GM19372 (cell line): Measurements from ENCODE around the gene APP.

ENCODE experiments used
- ATAC-seq: cut with Tn5 transposase; IDR thresholded peaks from one replicate; pipeline ENCODE4 v1.9.1; 2021; ENCODE audit warnings: mild to moderate bottlenecking, low read depth, moderate library complexity; ENCODE audit not compliant: unreplicated experiment

APP gene

GRCh38 chr21:25960402-25960801 lies 210.2 kb downstream of the APP start:
- no peak for ATAC-seq

GRCh38 chr21:25959799-25960198 lies 210.8 kb downstream of the APP start:
- ATAC-seq: no peak

DNA sequence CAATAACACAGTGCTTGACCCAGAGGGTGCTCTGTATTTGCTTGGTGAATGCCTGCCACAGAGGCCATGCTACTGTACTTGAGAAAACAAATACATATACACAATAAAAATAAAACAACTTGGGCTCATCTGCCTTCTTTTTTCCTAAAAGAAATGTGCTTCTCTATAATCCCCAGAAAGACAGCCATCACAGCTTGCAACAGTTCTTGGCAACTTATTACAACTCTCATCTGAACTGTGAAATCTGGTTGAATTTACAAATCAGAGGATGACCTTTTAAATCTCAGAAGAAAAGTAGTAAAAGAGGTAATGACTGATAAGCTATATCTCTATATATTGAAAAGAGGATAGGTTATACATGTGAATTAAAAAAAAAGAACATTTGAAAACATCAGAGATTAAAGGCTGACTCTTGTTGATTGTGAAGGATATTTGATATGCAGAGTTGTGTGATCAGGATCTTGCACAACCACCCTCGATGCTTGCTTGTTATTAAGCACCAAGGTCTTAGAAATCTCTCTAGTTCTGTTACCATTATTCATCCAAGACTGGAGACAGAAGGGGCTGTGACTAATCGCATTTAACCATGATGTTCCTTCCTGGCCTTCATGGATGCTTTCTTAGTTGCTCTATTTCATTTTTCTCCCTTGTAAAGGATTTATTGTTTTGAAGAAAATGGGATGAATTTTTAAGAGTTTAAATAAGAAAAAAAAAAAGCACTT lies 213.4 kb downstream of the APP start:
- no peak for ATAC-seq

GRCh38 chr21:25955646-25956045 lies 214.9 kb downstream of the APP start:
- ATAC-seq: no peak

GRCh38 chr21:25953659-25954058 lies 216.9 kb downstream of the APP start:
- ATAC-seq: no peak

DNA sequence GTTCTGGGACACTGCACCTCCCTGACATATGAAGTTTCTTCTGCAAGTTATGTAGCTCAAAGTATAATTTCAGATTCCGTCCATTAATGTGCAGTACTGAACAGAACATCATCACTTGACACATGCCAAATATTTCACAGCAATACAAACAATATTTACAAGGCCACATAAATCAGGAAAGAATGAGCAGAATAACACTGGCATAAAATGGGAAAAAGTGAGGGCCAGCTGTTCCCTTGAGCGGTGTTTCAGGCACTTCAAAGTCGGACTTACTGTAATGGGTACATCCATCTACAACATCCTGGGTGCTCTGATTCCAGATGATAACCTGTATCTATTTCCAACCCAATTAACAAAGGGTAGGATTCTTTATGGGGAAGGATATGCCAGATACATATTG lies 217.4 kb downstream of the APP start:
- ATAC-seq: no peak

- ATAC-seq: no peak
These were observed 218.3 kb downstream of the APP start for GRCh38 chr21:25952306-25952705.

GRCh38 chr21:25949701-25950100 lies 220.9 kb downstream of the APP start:
- ATAC-seq: no peak

DNA sequence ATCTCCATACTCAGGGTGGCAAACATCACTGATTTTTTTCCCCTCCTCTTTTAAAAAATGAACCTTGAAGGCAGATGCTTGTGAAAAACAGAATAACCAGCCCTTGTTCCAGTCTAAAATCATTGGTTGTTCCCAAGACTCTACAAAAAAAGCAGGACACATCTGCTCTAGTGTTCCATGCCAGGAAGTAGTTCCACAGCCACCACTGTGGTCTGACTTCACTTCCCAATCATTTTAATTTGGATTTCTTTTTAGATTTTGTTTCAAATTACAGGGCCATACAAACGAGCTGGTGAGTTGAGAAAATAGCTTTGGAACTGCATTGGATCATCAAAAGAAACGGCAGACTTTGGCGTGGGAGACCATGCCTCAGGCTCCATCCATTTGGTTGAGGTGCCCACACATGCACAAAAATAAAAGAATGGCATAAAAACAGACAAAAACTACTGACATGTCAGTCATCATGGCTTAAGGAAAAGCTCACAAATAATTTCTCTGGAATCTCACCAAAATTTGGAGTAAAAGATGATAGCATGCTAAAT lies 225.8 kb downstream of the APP start:
- ATAC-seq: no peak

- ATAC-seq: no peak
These were observed 226.5 kb downstream of the APP start for GRCh38 chr21:25944082-25944481.

DNA sequence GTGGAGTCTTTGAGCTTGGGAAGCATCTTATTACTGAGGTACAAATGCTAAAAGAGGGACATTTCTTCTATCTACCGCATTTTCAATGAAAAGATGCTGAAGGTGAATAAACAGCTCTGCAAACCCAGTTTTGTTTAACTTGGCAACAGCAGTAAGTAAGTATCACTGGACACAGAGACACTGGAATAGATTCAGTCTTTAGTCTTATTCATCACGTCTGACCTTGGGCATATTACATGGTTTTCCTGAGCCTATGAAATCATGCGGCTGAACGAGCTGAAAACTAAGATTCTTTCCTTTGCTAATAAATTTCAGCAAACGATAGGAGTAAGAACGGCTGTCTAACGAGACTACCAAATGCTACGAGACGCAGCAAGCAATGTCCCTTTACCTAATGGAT lies 228.4 kb downstream of the APP start:
- ATAC-seq: no peak

- ATAC-seq: no peak
These were observed 231.2 kb downstream of the APP start for GRCh38 chr21:25939396-25939761.

DNA sequence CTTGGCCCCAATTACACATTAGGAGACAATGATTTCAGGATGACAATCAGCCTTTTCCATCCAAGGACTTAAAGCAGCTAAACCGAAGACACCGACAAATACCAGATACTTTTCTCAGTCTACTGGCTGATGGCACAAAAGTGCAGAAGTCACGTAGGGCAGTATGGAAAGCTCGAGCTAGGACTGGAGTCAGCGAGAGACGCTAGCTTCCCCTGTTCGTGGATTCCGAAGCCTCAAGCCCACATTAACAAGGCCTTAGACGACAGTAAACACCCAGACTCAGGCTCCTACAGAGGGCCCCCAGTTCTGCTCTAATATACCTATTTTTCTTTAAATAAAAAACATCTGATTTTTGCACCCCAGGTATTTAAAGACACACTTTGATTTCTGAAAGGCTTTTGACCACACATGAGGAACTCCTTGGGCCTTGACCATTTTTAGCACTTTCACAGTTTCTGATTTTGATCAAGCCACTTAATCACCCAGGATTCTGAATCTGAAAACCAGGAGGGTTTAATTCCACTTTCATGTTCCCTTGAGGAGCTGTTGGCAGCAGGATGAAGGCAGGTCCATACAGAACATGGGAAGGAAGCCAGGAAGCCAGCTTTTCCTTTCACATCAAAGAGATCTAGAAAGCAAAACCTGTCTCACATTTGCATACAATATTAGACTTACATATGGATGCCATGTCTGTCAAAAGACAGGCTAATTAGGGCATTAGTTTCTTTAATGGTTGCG lies 231.7 kb downstream of the APP start:
- no peak for ATAC-seq

- ATAC-seq: no peak
These were observed 233.8 kb downstream of the APP start for GRCh38 chr21:25936776-25937175.

GRCh38 chr21:25934771-25935224 lies 235.8 kb downstream of the APP start:
- no peak for ATAC-seq

- ATAC-seq: no peak
These were observed 236.4 kb downstream of the APP start for GRCh38 chr21:25934130-25934529.

GRCh38 chr21:25931765-25932164 lies 238.8 kb downstream of the APP start:
- ATAC-seq: no peak

DNA sequence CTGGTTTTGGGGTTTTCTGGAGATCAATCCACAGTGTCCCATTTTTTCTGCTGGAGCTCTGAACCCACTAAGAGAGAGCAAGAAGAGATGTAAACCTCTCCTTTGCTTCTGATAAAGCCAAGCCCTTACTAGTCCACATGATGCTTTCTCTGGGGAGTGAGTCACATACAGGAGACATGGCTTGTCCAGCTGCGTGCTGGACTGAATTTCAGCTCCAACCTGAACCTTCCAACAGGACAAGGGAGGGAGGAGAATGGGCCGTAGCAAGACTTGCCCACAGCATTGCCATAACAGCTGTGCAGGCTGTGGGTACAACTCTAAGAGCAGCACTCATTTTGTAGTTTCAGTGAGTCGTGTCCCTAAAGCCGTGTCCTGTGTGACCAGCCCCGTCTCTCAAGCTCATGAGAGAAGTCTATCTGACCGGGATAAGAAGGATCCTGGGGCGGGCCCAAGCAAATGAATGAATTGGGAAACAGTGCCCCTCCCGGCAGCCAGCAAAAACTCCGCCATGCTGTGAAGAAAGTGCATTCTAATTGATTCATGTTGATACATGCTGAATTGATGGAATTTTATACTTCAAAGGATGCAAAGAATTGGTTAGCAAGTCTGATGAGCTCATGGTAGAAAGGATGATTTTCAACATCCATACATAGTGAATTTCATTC lies 240.6 kb downstream of the APP start:
- no peak for ATAC-seq

DNA sequence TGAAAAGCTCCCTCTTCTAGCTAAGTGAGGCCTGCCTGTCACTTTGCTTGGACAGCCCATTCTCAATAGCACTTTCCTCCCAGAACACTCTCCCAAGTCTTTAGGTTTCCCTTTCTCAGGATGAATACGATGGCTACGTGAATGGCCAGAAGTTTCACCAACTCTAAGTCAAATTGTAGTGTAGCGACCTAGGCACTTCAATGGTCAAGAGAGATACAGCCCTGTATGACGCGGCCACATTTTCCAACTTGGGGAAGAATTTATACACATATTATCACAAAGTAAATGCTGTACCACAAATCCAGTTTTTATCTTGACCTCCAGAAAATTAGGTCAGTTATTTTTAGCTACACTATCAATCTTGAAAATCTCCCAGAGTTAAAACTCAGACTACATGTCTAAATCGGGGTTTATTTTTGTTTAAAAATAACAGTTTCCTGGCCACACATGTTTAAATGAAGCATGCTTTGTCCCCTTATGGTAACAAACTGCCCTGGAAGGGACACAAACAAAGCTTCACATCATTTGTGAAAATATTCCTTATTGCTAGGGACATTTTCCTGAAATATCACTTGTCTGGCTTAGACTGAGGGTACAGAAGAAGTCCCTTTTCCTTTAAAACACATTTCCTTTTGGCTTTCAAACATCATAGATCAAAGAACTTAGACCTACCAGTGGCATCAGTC lies 243.2 kb downstream of the APP start:
- ATAC-seq: no peak

DNA sequence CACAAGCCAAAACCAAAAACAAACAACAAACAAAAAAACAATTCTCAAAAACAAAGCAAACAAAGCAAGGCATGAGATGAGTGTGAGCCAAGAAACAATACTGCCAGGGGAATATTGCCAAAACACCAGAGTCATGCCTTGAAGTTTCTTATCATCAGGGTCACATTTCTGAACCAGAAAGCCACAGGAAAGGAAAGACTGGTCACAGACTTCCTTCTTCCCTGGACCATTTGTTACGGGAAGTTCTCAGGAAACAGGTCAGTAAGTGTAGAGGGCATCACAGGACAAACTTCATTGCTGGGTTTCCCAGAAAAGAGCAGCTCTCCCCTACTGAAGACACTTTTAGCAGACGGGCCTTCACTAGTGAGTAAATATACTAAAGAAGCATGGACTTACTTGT lies 244.6 kb downstream of the APP start:
- no peak for ATAC-seq
